GM12878 (cell line): ENCODE data around the gene FRAS1.

Experiments used
- ETV6 ChIP-seq, 2 experiments: fragments of 450-650 bp in 1 of 2; IDR thresholded peaks in 1 of 2; conservative IDR thresholded peaks in 1 of 2; 2 replicates each; pipeline ENCODE4 v1.6.1; 2014; ENCODE audit warnings: antibody characterized with exemption in 1 of 2, borderline replicate concordance in 1 of 2, low read depth in 1 of 2, mild to moderate bottlenecking in 1 of 2, moderate library complexity in 1 of 2
- POLR2A ChIP-seq: IDR thresholded peaks from 2 replicates; pipeline ENCODE4 v1.6.1; 2011; ENCODE audit warnings: low read depth, mild to moderate bottlenecking, low read length
- TF ChIP-seq, protein P1 (sequence below): IDR thresholded peaks from 2 replicates; pipeline ENCODE4 v1.6.1; 2011; ENCODE audit warnings: low read depth, low read length, improper control_type of control experiment, borderline replicate concordance
- TF ChIP-seq, protein P2 (sequence below): fragments of 450-650 bp; conservative IDR thresholded peaks from 2 replicates; pipeline ENCODE4 v1.6.1; 2017; ENCODE audit warnings: mild to moderate bottlenecking, moderate library complexity

DNA sequence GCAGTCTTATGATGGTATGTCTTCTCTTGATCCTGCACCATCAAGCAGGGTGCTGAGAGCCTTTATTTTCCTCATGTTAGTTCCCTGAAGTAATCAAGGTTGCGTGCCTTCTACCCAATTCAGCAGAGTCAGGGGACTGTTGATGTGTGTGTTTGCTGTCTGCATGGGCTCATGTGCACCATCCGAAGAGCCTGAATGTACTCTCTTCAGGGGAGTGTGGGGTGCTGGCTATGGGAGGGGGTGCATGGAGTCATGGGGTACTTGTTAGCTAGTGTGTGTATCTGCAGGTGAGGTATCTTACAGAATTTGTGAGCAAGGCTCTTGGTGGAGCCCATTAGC is 340.1 kb downstream of the FRAS1 start:
- TF ChIP-seq, protein P1, sequence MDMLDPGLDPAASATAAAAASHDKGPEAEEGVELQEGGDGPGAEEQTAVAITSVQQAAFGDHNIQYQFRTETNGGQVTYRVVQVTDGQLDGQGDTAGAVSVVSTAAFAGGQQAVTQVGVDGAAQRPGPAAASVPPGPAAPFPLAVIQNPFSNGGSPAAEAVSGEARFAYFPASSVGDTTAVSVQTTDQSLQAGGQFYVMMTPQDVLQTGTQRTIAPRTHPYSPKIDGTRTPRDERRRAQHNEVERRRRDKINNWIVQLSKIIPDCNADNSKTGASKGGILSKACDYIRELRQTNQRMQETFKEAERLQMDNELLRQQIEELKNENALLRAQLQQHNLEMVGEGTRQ = no peak
- TF ChIP-seq POLR2A (no peak), ETV6 (conservative IDR thresholded peaks at IDR 0.05 in 1 of 2, IDR thresholded peaks at IDR 0.05 in 1 of 2; ENCODE audit: borderline replicate concordance in 1 of 2, low read depth in 1 of 2) (no peak)
- TF ChIP-seq, protein P2, sequence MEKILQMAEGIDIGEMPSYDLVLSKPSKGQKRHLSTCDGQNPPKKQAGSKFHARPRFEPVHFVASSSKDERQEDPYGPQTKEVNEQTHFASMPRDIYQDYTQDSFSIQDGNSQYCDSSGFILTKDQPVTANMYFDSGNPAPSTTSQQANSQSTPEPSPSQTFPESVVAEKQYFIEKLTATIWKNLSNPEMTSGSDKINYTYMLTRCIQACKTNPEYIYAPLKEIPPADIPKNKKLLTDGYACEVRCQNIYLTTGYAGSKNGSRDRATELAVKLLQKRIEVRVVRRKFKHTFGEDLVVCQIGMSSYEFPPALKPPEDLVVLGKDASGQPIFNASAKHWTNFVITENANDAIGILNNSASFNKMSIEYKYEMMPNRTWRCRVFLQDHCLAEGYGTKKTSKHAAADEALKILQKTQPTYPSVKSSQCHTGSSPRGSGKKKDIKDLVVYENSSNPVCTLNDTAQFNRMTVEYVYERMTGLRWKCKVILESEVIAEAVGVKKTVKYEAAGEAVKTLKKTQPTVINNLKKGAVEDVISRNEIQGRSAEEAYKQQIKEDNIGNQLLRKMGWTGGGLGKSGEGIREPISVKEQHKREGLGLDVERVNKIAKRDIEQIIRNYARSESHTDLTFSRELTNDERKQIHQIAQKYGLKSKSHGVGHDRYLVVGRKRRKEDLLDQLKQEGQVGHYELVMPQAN = no peak
